ENCODE results near the gene AGAP5.
A peak's percentile ranks its signal among the peaks of the same experiment; 100 is the strongest.
"Not testable (repeated sequence)": the region's sequence is repeated elsewhere in the genome, so short reads cannot be mapped to it uniquely, and the experiment has no call there.

The AGAP5 gene

DNA sequence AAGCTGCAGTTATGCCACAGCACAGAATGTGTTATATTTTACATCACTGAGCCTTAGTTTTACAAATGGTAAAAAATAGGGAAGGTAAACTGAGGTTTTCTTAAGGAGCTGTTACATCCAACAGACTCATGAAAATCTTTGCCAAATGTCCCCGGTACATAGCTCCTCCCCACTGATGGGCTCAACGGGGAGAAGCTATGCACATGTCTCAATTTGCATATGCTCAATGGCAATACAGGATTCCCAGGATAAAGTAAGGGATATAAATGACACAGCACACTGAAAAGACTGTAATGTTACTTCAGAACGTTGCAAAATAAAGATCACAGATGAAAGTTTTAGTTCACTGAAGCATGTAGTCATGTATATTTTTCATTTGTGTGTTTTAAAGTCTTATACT lies 16.6 kb upstream of the AGAP5 start:
- not testable (repeated sequence) for DNase-seq (ENCODE audit: low read depth)

DNA sequence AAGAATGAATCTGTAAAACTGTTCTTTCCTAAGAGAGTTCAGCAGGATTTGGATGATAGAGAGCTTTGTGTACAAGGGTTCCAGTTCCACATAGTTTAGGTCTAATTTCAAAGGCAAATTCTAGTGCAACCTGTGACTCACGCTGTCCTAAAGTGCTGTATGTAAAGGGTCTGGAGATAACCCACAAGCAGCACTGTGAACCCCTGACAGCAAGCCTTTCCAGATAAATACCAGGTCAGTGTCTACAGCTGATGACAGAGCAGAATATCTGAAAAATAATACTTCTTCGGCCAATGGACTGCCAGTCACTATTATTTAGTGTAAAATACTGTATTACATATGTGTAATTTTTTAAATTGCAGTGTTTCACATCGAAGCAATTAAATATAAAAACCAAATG lies 16.0 kb upstream of the AGAP5 start:
- DNase-seq (ENCODE audit: low read depth) = not testable (repeated sequence)

DNA sequence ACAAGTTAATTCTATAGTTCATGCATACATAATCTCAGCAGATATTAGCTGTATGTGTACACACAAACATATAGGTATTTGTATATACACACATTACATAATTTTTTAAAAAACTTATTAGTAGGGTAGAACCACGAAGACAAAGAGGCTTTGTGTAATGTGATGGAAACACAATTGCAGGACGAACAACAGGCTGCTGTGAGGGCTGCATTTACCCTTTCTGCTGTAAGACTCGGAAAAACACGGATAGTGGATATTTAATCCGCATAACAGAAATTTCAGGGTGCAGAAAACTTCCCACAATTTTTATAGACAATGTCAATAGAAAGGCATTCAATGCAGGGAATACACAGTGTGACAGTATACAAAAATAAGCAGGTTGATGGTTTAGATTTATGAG lies 13.8 kb upstream of the AGAP5 start:
- not testable (repeated sequence) for DNase-seq (ENCODE audit: low read depth)

DNA sequence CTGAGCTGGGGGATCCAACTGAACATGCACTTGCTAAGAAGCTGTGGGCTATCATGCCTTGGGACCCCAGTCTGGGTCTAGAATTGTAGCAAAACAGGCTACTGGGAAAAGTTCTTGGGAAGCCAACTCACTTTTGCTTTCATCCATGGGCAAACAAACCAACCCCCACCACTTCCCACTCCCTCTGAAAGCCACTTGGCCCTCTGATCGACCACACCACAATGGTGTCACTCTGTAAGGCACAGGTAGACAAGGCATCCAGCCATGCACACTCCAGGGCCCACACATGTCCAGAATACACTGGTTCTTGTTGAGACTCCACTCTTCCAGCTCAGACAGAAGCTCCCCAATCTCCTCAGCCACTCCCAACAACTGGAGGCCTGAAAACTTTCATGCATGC lies 10.2 kb upstream of the AGAP5 start:
- not testable (repeated sequence) for DNase-seq (ENCODE audit: low read depth)

DNA sequence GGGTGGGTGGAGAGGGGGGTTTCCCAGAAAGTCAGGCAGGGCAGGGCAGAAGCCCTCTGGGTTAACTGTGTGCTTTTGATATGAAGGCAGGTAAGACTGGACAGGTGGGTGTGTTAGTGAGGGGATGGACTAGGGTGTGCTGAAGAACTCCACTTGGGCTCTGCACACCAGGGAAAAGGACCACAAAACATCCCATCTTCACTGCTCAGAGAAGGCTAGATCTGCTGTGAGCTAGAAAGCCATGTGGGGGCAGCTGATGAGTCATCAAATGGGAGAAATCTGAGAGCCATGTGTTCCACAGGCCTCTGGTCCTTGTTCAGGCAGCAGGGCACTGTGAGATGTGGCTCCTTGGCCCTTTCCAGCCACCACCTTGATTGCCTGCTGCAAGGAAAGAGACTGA lies 9.7 kb upstream of the AGAP5 start:
- DNase-seq (ENCODE audit: low read depth) = not testable (repeated sequence)

DNA sequence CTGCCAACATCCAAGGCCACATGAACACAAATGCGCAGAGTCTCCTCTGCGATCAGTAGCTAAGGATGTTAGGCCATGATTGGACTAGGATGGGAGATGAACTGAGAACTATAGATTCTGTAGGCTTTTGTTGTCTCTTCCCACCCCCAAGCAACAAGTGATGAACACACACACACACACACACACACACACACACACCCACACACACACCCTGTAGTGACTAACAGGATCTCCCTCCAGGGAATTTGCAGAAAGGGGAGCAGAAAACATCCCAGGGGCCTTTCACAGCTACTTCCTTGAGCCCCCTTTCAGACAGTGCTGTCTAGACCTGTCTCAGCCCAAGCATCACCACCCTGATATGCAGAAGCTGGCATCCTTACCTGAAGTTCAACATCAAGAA lies 8.6 kb upstream of the AGAP5 start:
- not testable (repeated sequence) for DNase-seq (ENCODE audit: low read depth)

DNA sequence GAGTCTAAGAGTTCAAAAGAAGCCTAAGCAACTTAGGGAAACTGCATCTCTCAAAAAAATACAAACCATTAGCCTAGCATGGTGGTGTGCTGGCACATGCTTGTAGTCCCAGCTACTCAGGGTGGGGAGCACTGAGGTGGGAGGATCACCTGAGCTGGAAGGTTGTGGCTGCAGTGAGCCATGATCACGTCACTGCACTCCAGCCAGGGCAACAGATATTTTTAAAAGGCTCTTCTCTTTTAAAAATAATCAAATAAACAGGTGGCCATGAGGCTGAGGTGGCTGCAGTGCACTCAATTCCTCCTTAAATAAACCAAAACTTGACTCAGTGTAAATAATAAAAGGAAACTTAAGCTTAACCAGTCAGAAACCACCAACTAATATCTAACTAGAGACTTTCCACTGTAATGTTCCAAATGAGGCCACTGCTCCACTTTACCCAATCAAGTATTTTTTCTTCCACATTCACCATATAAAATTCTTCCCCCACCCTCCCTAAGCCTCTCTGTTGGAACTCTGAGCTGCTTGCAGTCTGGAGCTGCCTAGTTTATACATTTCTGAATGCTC lies 7.7 kb upstream of the AGAP5 start:
- not testable (repeated sequence) for DNase-seq (ENCODE audit: low read depth)

DNA sequence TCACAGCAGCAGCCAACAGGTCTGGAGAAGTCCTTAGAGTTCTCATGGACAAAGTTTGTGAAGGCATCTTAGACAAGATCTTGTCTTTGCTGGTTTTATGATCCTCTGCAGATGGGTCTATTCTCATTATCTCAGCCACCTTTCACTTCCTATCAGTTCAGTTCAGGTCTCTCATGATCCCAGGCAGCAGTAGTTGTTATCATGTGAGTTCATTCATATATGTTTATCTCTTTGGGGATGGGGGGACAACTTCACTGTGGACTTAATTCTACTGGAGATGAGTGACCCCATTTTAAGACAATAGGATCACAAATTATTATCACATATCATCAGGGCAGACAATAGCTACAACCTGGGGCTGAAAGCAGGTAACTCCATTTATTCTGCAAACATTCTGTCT lies 6.0 kb upstream of the AGAP5 start:
- DNase-seq (ENCODE audit: low read depth) = not testable (repeated sequence)

DNA sequence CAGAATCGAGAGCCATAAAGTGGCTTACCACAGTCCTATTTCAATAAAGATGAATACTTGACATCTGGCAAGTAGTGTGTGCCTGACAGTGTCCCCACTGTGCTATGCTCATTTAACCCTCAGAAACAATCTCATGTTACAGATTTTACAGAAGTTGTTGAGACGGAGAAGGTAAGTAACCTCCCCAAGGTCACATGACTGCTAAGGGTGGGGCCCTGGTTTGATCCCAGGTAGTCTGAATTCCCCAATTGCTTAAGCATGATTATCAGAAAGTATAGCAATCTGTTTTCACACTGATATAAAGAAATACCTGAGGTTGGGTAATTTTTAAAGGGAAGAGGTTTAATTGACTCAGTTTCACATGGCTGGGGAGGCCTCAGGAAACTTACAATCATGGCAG lies 910 bp upstream of the AGAP5 start:
- not testable (repeated sequence) for DNase-seq (ENCODE audit: low read depth)

DNA sequence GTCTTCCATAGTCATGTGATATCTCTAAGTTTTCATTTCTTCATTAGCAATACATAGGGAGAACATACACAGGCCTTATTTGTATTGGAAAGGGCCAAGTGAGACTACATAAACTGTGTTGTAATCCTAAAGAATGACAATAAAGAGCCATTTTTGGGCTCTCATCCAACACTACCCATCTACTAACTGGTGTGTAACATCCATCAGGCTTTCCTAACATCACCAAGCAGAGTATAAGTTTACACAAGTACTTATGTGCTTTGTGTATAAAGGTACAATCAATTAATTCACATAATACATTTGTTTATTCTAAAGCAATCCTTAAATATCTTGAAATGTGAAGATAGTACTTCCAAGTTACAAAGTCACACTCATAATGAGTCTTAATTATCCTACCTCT lies 2.6 kb downstream of the AGAP5 start:
- DNase-seq (ENCODE audit: low read depth) = not testable (repeated sequence)

DNA sequence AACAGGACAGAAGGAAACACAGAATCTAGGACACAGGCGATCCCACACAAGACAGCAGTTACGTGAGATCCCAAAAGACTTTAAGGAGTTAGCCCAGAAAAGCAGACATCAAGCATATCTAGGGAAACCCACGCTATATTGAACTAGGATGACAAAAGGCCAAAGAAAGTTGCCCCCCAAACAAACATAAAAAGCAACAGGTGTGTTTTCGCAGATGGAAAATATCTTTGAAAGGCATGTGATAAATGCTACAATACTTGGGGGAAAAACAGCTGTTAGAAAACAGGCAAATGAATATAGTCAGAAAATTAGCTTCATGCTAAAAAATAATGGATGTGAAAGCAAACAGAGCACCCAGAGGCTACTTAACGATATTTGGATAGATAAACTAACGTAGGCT lies 7.2 kb downstream of the AGAP5 start:
- DNase-seq (ENCODE audit: low read depth) = not testable (repeated sequence)

DNA sequence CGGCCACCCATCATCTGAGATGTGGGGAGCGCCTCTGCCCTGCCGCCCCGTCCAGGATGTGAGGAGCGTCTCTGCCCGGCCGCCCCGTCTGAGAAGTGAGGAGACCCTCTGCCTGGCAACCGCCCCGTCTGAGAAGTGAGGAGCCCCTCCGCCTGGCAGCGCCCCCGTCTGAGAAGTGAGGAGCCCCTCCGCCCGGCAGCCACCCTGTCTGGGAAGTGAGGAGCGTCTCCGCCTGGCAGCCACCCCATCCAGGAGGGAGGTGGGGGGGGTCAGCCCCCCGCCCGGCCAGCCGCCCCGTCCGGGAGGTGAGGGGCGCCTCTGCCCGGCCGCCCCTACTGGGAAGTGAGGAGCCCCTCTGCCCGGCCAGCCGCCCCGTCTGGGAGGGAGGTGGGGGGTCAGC lies 8.3 kb downstream of the AGAP5 start:
- not testable (repeated sequence) for DNase-seq (ENCODE audit: low read depth)

DNA sequence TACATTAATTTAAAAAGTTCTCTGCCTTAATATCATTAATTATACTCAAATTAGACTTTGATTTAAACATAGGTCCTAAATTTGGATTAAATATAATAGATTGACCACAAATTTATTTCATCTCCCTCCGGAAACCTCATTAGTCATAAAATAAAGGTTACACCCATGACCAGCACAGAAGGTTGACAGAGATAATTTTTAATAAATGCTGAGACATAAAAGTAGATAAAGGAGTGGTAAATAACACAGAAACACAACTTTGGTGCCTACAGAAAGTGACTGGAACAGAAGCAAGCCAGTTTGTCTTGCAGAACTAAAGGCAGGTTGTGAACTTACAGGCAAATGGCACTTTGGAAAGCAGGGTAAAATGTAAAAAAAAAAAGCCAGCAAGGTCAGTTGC lies 10.3 kb downstream of the AGAP5 start:
- not testable (repeated sequence) for DNase-seq (ENCODE audit: low read depth)

DNA sequence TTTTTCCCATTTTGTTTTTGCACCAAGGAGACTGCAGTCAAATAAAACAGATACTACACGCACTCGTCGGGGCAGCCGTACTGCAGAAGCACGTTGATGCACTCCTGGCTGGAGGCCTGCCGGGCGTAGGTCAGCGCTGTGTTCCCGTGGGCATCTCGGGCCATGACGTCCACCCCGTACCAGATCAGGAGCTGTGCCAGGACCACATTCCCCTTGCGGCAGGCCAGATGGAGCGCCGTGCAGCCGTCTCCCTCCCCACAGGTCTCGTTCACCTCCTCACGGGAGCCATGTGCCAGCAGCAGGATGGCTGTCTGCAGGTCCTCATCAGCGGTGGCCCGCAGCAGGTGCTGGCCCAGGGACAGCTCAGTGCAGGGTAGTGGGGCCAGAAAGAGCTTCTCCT lies 23.4 kb downstream of the AGAP5 start:
- not testable (repeated sequence) for DNase-seq (ENCODE audit: low read depth)

DNA sequence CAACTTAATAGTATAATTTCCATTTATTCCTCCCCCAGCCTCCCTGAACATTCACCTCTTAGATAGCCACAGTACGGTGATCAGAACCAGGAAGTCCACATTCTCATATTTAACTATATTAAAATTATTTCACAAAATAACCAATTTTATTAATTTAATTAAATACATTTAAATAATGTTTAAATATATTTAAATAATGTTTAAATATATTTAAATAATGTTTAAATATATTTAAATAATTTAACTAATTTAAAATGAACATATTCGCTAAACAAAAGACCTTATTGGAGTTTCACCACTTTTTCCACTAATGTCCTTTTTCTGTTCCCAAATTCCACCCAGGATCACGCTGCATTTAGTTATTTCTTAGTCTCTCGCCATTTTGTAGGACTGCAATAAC lies 29.5 kb downstream of the AGAP5 start:
- not testable (repeated sequence) for DNase-seq (ENCODE audit: low read depth)

DNA sequence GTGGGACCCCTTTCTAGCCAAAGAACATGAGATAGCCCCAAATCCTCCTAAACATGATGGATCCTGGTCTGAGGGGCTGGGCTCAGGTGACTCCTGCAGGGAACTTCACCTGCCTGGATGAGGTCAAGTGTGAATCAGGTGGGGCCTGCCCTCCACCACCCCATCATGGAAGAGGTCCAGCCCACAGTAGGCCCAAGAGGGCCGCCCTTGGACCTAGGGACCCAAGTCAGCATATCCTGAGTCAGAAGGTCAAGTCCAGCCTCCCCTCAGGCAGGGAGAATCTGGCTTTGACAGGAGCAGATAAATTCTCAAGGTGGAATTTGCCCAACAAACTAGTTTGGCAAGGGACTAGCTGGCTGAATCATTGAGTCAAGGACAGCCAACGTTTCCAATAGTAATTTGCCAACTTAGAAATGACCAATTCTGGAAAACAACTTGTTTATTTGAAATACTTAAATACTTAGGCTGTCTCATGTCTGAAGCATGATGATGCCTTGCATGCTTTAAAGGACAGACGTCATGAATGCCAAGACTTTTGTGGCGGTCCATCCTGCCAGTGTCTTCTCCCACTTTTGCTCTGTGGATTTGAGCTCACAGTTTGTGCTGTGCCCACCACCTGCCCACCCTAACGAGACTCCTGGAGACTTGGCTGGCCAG lies 31.6 kb downstream of the AGAP5 start:
- DNase-seq (ENCODE audit: low read depth) = not testable (repeated sequence)

DNA sequence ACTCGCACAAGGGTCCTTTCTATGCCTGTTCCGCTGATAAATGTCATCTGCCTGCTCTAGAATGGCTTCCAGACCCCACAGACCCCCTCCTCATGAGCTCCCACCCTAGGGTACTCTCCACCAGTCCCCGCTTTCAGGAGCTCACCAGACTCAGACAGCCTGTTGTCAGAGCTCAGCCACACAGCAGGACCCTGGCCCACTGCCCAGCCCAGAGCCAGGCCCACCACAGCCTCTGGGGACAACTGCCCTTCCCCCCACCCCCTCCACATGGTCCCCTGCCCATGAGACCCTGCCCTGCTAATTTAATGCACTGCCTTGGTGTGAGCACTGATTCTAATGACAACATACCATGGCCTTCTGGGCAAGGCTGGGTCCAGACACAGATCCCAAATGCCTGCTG lies 32.3 kb downstream of the AGAP5 start:
- not testable (repeated sequence) for DNase-seq (ENCODE audit: low read depth)

DNA sequence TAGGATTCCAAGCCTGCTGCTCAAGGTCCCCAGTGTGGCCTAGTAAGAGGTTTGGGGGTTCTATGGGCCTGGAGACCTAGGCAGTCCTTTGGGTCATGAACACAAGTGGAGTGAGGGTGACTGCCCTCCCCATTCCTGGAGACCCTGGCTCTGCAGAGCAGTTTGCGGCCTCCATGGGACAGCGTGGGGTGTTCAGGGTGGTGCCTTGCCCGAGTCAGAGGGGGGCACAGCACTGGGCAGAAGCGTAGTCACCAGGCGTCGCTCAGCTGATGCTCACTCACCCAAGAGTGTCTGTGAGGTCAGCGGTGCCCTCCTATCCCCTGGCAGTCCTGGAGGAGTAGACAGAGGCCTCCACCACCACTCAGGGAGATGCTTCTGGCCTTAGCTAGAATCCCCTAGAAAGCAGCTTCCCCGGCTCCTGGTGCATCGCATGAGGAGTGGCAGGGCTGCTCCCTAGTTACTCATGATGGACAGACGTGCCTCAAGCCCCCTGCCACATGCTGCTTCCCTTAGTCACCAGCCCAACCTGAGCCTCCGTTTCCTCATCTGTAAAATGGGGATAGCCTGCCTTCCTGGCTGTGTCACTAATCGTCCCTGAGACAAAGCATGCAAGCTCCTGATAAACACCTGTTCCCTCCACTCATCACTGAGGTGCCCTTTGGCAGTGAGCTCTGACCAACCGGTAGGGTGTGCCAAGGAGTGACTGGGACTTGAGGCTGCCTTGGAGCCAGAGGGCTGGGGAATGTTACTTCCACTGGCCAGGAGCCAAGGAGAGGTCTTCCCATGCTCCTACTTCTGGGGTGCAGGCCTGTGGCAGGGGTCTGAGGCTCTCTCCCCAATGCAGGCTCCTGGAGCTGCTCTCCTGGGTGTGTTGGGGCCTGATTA lies 33.5 kb downstream of the AGAP5 start:
- DNase-seq (ENCODE audit: low read depth) = not testable (repeated sequence)

DNA sequence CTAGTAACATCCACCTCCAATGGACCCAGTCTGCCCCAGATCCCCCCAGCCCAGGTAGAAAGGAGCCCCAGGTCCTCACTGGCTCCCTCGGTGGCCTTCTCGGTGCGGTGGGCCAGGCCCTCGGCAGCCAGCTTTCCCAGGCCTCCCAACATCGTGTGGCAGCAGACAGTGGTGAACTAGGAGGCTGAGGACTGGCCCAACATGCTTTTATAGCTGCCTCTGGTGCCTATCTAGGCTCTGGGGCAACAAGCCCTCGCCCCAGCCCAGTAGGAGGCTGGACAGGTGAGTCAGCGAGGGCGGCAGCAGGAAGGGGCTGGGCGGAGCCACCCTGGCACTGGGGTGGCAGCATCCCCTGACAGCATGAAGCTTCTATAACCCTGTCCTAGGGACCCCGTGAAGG lies 34.3 kb downstream of the AGAP5 start:
- DNase-seq (ENCODE audit: low read depth) = not testable (repeated sequence)

DNA sequence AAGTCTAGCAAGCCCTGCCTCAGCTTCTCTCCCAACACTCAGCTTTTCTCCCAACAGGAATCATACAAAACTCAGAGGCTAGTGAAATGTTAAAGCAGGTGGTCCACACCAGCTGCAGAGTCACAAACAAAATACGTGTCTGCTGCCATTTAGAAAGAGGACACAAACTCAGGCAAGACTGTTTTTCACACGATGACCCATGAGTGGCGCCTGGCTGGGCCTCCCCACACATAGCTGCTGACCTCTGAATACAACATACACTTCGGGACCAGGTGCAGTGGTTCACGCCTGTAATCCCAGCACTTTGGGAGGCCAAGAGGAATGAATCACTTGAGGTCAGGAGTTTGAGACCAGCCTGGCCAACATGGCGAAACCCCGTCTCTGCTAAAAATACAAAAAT lies 35.2 kb downstream of the AGAP5 start:
- DNase-seq (ENCODE audit: low read depth) = not testable (repeated sequence)

DNA sequence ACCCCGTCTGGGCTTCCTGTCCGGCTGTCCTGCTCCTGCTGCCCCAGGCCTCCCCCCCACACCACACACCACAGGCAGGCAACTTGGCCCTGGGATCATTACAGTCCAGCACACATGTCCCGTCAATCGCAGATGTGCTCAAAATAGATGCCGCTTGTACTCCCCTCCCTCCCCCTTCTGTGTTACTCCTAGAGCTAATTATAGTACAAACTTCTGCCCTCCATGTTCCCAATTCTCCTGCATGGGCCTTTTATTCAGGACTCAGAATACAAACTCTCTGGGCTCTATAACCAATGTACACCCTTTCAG lies 42.0 kb downstream of the AGAP5 start, which contains the start of gene SYNPO2L:
TSS of gene SYNPO2L (minus strand) at position 40 of the 309 bp plus-strand sequence. CDS start 107 bp downstream, outside the sequence.
- no peak for DNase-seq (ENCODE audit: low read depth)

DNA sequence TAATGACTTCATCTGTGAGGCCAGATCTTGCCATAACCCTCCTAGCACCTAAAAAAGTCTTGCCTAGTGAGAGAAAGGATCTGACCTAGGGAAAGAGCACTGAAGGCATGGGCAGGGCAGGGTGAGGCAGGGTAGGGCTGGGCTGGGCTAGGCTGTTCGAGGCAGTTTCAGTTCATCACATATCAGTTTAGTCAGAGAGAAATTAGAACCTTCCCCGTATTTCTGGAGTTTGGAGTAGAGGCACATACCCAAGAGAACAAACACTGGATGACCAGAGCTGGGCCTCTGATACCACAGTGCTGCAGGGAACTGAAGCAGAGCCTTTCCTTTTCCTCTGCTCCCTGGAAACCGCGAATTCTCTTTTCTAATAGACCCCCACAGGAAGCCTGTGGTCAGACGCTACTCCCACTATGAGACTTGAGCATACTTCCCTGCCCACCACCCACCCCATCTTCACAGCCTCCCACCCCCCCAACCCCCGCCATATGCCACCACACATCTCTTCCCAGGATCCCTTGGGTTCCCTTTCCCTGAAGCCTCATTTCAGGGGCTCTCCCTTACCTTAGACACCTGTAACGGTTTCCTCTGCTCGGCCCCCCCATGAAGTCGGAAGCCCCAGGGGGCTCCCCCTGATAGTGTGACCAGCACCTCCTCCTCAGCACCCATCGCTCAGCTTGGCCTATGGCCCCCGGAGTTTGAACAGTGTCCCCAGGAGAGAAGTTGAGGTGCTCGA lies 42.5 kb downstream of the AGAP5 start:
- peak; percentile 52 for DNase-seq (ENCODE audit: low read depth)

Data from CMK (cell line).